IMR-90 (cell line): Measurements from ENCODE around the gene PRKCE. TPM values are rescaled to one million over a fixed set of nuclear protein-coding genes. Genes with fewer than 3 reads are reported as not detected.
A peak's percentile ranks its signal among the peaks of the same experiment; 100 is the strongest.

Experiments
- ATAC-seq: fragments of 200-7000 bp; cut with Tn5 transposase; 2 replicates; pipeline ENCODE4 v1.9.1; 2020; ENCODE audit warnings: low read depth, mild to moderate bottlenecking, moderate library complexity
- BruUV-seq: library from RNA; stranded (reverse); fragments of 400-500 nt; replicated peaks from 2 replicates; lab custom pipeline; 2021; lab: Mats Ljungman, UMichigan
- CTCF ChIA-PET: fragments of 300-600 bp; formaldehyde crosslinking; extraction: SDS; loops from one replicate; lab custom pipeline; 2021; ENCODE audit warnings: antibody characterized with exemption; lab: Yijun Ruan, JAX
- POLR2A ChIA-PET: fragments of 300-600 bp; sonication (Branson Sonifier 250); formaldehyde crosslinking; loops from one replicate; lab custom pipeline; 2022; ENCODE audit warnings: antibody characterized with exemption; ENCODE audit not compliant: unreplicated experiment; lab: Charles Lee
- DNase-seq: peaks from one replicate; pipeline ENCODE4 v3.0.0; 2013
- H2AFZ ChIP-seq: replicated peaks from 2 replicates; pipeline ENCODE3; 2013; ENCODE audit warnings: low read length, mild to moderate bottlenecking; ENCODE audit not compliant: poor library complexity
- H2AK5ac ChIP-seq: 2 replicates; pipeline ENCODE4 v1.6.1; 2013; ENCODE audit warnings: low read depth, low read length, inconsistent platforms
- H2AK9ac ChIP-seq: replicated peaks from 2 replicates; pipeline ENCODE3; 2013; ENCODE audit warnings: mild to moderate bottlenecking, low read depth, low read length, moderate library complexity; ENCODE audit not compliant: poor library complexity
- H2BK120ac ChIP-seq: 2 replicates; pipeline ENCODE4 v1.6.1; 2013; ENCODE audit warnings: low read depth, low read length, inconsistent platforms
- H2BK15ac ChIP-seq: 3 replicates; pipeline ENCODE4 v1.6.1; 2013; ENCODE audit warnings: low read depth, low read length, inconsistent platforms
- H2BK20ac ChIP-seq: 2 replicates; pipeline ENCODE4 v1.6.1; 2013; ENCODE audit warnings: low read depth, mild to moderate bottlenecking, inconsistent platforms, low read length, moderate library complexity
- H2BK5ac ChIP-seq: 2 replicates; pipeline ENCODE4 v1.6.1; 2013; ENCODE audit warnings: mild to moderate bottlenecking, low read depth, low read length, inconsistent platforms; ENCODE audit not compliant: poor library complexity, severe bottlenecking
- H3K14ac ChIP-seq: replicated peaks from 2 replicates; pipeline ENCODE4 v1.6.1; 2013; ENCODE audit warnings: low read depth, low read length, inconsistent platforms
- H3K18ac ChIP-seq: 2 replicates; pipeline ENCODE4 v1.6.1; 2013; ENCODE audit warnings: low read depth, low read length, control low read depth
- H3K23ac ChIP-seq: 2 replicates; pipeline ENCODE4 v1.6.1; 2013; ENCODE audit warnings: low read depth, low read length, inconsistent platforms
- H3K27ac ChIP-seq: 2 replicates; pipeline ENCODE4 v1.5.1; 2013; ENCODE audit warnings: mild to moderate bottlenecking, control low read depth, low read length; ENCODE audit not compliant: insufficient read depth
- H3K27me3 ChIP-seq: 2 replicates; pipeline ENCODE4 v1.6.1; 2013; ENCODE audit warnings: low read length; ENCODE audit not compliant: control insufficient read depth, insufficient read depth
- H3K36me3 ChIP-seq: 2 replicates; pipeline ENCODE4 v1.6.1; 2013; ENCODE audit warnings: low read length, mixed read lengths; ENCODE audit not compliant: control insufficient read depth, insufficient read depth
- H3K4ac ChIP-seq: 2 replicates; pipeline ENCODE4 v1.6.1; 2013; ENCODE audit warnings: low read depth, low read length, inconsistent platforms
- H3K4me1 ChIP-seq: 2 replicates; pipeline ENCODE4 v1.6.1; 2013; ENCODE audit warnings: low read length, mixed read lengths; ENCODE audit not compliant: control insufficient read depth, insufficient read depth
- H3K4me2 ChIP-seq: 2 replicates; pipeline ENCODE4 v1.6.1; 2013; ENCODE audit warnings: low read depth, mild to moderate bottlenecking, control low read depth, low read length, moderate library complexity
- H3K4me3 ChIP-seq: 2 replicates; pipeline ENCODE4 v1.5.1; 2013; ENCODE audit warnings: low read depth, mild to moderate bottlenecking, control low read depth, low read length, moderate library complexity; ENCODE audit not compliant: insufficient read depth
- H3K56ac ChIP-seq: 2 replicates; pipeline ENCODE4 v1.6.1; 2013; ENCODE audit warnings: low read length, inconsistent platforms; ENCODE audit not compliant: insufficient read depth; ENCODE audit errors: extremely low read depth
- H3K79me1 ChIP-seq, 2 experiments: 2 replicates each; pipeline ENCODE4 v1.6.1; 2013; ENCODE audit warnings: low read length in 2 of 2, inconsistent platforms in 1 of 2, low read depth in 1 of 2
- H3K9ac ChIP-seq: 2 replicates; pipeline ENCODE4 v1.6.1; 2013; ENCODE audit warnings: low read depth, low read length, control low read depth
- H3K9me1 ChIP-seq: 2 replicates; pipeline ENCODE4 v1.6.1; 2013; ENCODE audit warnings: low read length, inconsistent platforms; ENCODE audit not compliant: insufficient read depth
- H3K9me3 ChIP-seq: 2 replicates; pipeline ENCODE4 v1.6.1; 2013; ENCODE audit warnings: low read length; ENCODE audit not compliant: control insufficient read depth, insufficient read depth
- H4K20me1 ChIP-seq: 2 replicates; pipeline ENCODE4 v1.6.1; 2013; ENCODE audit warnings: low read length, inconsistent platforms; ENCODE audit not compliant: insufficient read depth
- H4K5ac ChIP-seq: 2 replicates; pipeline ENCODE4 v1.6.1; 2013; ENCODE audit warnings: mild to moderate bottlenecking, low read depth, low read length, control low read depth
- H4K8ac ChIP-seq, 2 experiments: 2 replicates each; pipeline ENCODE4 v1.6.1; 2013; ENCODE audit warnings: low read depth in 2 of 2, low read length in 2 of 2, control low read depth in 1 of 2, inconsistent platforms in 1 of 2
- H4K91ac ChIP-seq: 2 replicates; pipeline ENCODE4 v1.6.1; 2013; ENCODE audit warnings: low read depth, low read length, inconsistent platforms; ENCODE audit not compliant: insufficient read depth
- CEBPB ChIP-seq: IDR thresholded peaks from 2 replicates; pipeline ENCODE4 v1.6.1; 2012; ENCODE audit warnings: low read depth, low read length, improper control_type of control experiment
- ELK1 ChIP-seq: fragments of 150-350 bp; IDR thresholded peaks from 2 replicates; pipeline ENCODE4 v1.6.1; 2016; ENCODE audit warnings: low read depth, mild to moderate bottlenecking, low read length, moderate library complexity, borderline replicate concordance
- MAFK ChIP-seq: IDR thresholded peaks from 2 replicates; pipeline ENCODE4 v1.6.1; 2012; ENCODE audit warnings: low read depth, low read length, improper control_type of control experiment
- MXI1 ChIP-seq: IDR thresholded peaks from 2 replicates; pipeline ENCODE4 v1.6.1; 2012; ENCODE audit warnings: low read depth, mild to moderate bottlenecking, low read length, moderate library complexity, borderline replicate concordance
- POLR2A ChIP-seq: IDR thresholded peaks from 2 replicates; pipeline ENCODE4 v1.6.1; 2012; ENCODE audit warnings: mild to moderate bottlenecking, low read depth, low read length
- RAD21 ChIP-seq: IDR thresholded peaks from 2 replicates; pipeline ENCODE4 v1.6.1; 2012; ENCODE audit warnings: low read length, improper control_type of control experiment
- RFX5 ChIP-seq: IDR thresholded peaks from 2 replicates; pipeline ENCODE4 v1.8.0; 2012; ENCODE audit warnings: low read depth, mild to moderate bottlenecking, low read length, moderate library complexity
- WGBS, 2 experiments: methylation state at CpG; one replicate each; pipeline versions ENCODE4 v1.1.5 to v1.1.7; 2013; ENCODE audit warnings: missing lambda C conversion rate in 2 of 2; ENCODE audit not compliant: insufficient read length in 1 of 2; ENCODE audit errors: extremely low coverage in 2 of 2; 5-methylcytosine and 5-hydroxymethylcytosine counted together
- dilution Hi-C: fragments of 300-500 bp; cut with HindIII; formaldehyde crosslinking; loops from one replicate; pipeline ENCODE4 v1.14.3; 2018; ENCODE audit warnings: low sequenced_read_pairs; ENCODE audit not compliant: unreplicated experiment
- in situ Hi-C: fragments of 300-500 bp; cut with MboI; formaldehyde crosslinking; loops from 3 replicates; pipeline ENCODE4 v1.14.3; 2019; ENCODE audit warnings: low sequenced_read_pairs, inconsistent platforms, mixed read lengths
- intact Hi-C: fragments of 100-400 bp; cut with micrococcal nuclease; formaldehyde crosslinking; loops from 2 replicates; pipeline ENCODE4 v1.10.0; 2022
- polyA plus RNA-seq, 3 experiments: library from polyadenylated mRNA; depleted of rRNA; stranded (reverse); fragments of >200 nt; gene quantifications; 2 replicates each; pipeline ENCODE4 v1.2.3, GENCODE V29; 2012; ENCODE audit warnings: low replicate concordance in 1 of 3
- total RNA-seq: library from RNA; depleted of rRNA; stranded (reverse); fragments of >200 nt; gene quantifications from 2 replicates; pipeline ENCODE4 v1.2.3, GENCODE V29; 2012

PRKCE gene
- total and polyA plus RNA-seq, 2 of the 4 experiments (the other 2 are of a cell fraction): 8.1 to 32.4 TPM

- in situ Hi-C loops (no loop called here), intact Hi-C loops (no loop called here), dilution Hi-C loops (no loop called here)
- H3K9me3 ChIP-seq: no peaks in the 10 kb centered on the region
- H3K27ac ChIP-seq: no peak overlapping the region
- H3K79me1 ChIP-seq: peaks cover 0 to 18% of the 10 kb centered on the region in 2 experiments; a peak in 2 of 4 replicates
- H3K56ac ChIP-seq: no peak overlapping the region
- no peak overlapping the region for H2BK20ac ChIP-seq
- BruUV-seq: no TSS peak
- DNase-seq: no peak
- peaks cover 31% of the 10 kb centered on the region for H3K9me1 ChIP-seq
- 100% methylated on average over 1 of the region's 3 CpGs; no CpG with 5 or more reads in 1 of the 2 experiments for WGBS, 2 experiments
- H3K4ac ChIP-seq: peak overlapping the region; percentile 19
- H2AK5ac ChIP-seq: peak overlapping the region; percentile 46; the same call in 1 of the 2 replicates
- ChIA-PET POLR2A (no interaction called here), CTCF (interaction anchor here (0.8 kb wide), 1 partner anchor 17 kb away, joined by 3 read pairs; no protein-coding TSS in a partner anchor)
- no peak overlapping the region for H3K4me3 ChIP-seq
- H3K23ac ChIP-seq: no peak overlapping the region
- TF ChIP-seq RFX5 (no peak), POLR2A (no peak), MXI1 (no peak), ELK1 (no peak), CEBPB (no peak), MAFK (no peak), RAD21 (no peak)
- H2AK9ac ChIP-seq: no peak overlapping the region
- H3K4me2 ChIP-seq: no peak overlapping the region
- peaks cover 12% of the 10 kb centered on the region; the same call in 1 of the 2 replicates for H3K36me3 ChIP-seq
- no peak overlapping the region for H2BK15ac ChIP-seq
- H3K18ac ChIP-seq: no peak overlapping the region
- H3K9ac ChIP-seq: no peak overlapping the region
- peak overlapping the region; percentile 5; the same call in 1 of the 2 replicates for H4K91ac ChIP-seq
- H2BK5ac ChIP-seq: no peak overlapping the region
- H3K4me1 ChIP-seq: peaks cover 29% of the 10 kb centered on the region
- H2BK120ac ChIP-seq: peak overlapping the region; percentile 3
- no peak overlapping the region for H4K5ac ChIP-seq
- no peak for ATAC-seq
- H3K27me3 ChIP-seq: no peaks in the 10 kb centered on the region
- H2AFZ ChIP-seq: no peak overlapping the region
- no peaks in the 10 kb centered on the region for H4K20me1 ChIP-seq
- no peak overlapping the region for H3K14ac ChIP-seq
- H4K8ac ChIP-seq: no peak overlapping the region
Measured at GRCh38 chr2:46163098-46163430, 511.6 kb downstream of the PRKCE start.
